K562 (cell line): ENCODE results near the gene S100A4. TPM values are rescaled to one million over a fixed set of nuclear protein-coding genes. Genes with fewer than 3 reads are reported as not detected.

Source experiments
- ATAC-seq: fragments of 200-7000 bp; cut with Tn5 transposase; 3 replicates; pipeline ENCODE4 v1.9.1; 2020; ENCODE audit warnings: moderate library complexity
- BruUV-seq: library from RNA; stranded (reverse); fragments of 400-500 nt; replicated peaks from 2 replicates; lab custom pipeline; 2021; lab: Mats Ljungman, UMichigan
- CTCF ChIA-PET: fragments of 300-600 bp; formaldehyde crosslinking; extraction: SDS; loops from one replicate; lab custom pipeline; 2021; ENCODE audit warnings: low intra/inter-chr PET ratio; lab: Yijun Ruan, JAX
- POLR2A ChIA-PET: fragments of 300-600, 350-650 bp; sonication (Branson Sonifier 250); formaldehyde crosslinking; extraction: SDS; loops from one replicate; lab custom pipeline; 2021; ENCODE audit warnings: antibody characterized with exemption, inconsistent platforms; lab: Yijun Ruan, JAX
- DNase-seq, 4 experiments: peaks; one replicate each; pipeline versions ENCODE4 v3.0.0 to v3.0.0-alpha.2; 2011 to 2018; ENCODE audit warnings: low spot score in 3 of 4, mixed read lengths in 3 of 4; ENCODE audit errors: extremely low read depth in 1 of 4
- FAIRE-seq: peaks from 2 replicates; lab custom pipeline; 2011; peaks lifted over from hg19 to GRCh38; lab: Jason Lieb, UNC
- H2AFZ ChIP-seq: 2 replicates; pipeline ENCODE4 v1.6.0; 2011; ENCODE audit warnings: low read depth, low read length, control low read depth, inconsistent platforms
- H3K27ac ChIP-seq: fragments of 200-600 bp; 3 replicates; pipeline ENCODE4 v1.8.0; 2011; ENCODE audit warnings: low read depth, mild to moderate bottlenecking, control low read depth, inconsistent platforms, low read length, moderate library complexity, mixed read lengths; ENCODE audit errors: extremely low read depth
- H3K27me3 ChIP-seq, 2 experiments: fragments of 300-600 bp in 1 of 2; 2 replicates in 1 of 2; 3 replicates in 1 of 2; pipeline versions ENCODE4 v1.6.0 to v1.8.0; 2011; ENCODE audit warnings: inconsistent platforms in 2 of 2, low read length in 2 of 2, mild to moderate bottlenecking in 1 of 2, mixed read lengths in 1 of 2, moderate library complexity in 1 of 2; ENCODE audit not compliant: control insufficient read depth in 2 of 2, insufficient read depth in 2 of 2
- H3K36me3 ChIP-seq: fragments of 300-600 bp; 3 replicates; pipeline ENCODE4 v1.8.0; 2011; ENCODE audit warnings: mild to moderate bottlenecking, low read length, inconsistent platforms; ENCODE audit not compliant: control insufficient read depth, insufficient read depth
- H3K4me1 ChIP-seq, 2 experiments: fragments of 200-600 bp in 1 of 2; replicated peaks in 1 of 2; 2 replicates in 1 of 2; 3 replicates in 1 of 2; pipeline versions ENCODE4 v1.5.1 to v1.8.0; 2011; ENCODE audit warnings: inconsistent platforms in 2 of 2, low read length in 2 of 2, mild to moderate bottlenecking in 1 of 2, mixed read lengths in 1 of 2, moderate library complexity in 1 of 2; ENCODE audit not compliant: control insufficient read depth in 2 of 2, insufficient read depth in 2 of 2
- H3K4me2 ChIP-seq: 2 replicates; pipeline ENCODE4 v1.6.1; 2011; ENCODE audit warnings: low read length, control low read depth, inconsistent platforms, mixed read lengths; ENCODE audit not compliant: insufficient read depth
- H3K4me3 ChIP-seq: fragments of 200-600 bp; sonication (generic), shearing (Covaris generic); 2 replicates; pipeline ENCODE4 v1.5.1; 2016; ENCODE audit warnings: control low read depth, inconsistent platforms
- H3K79me2 ChIP-seq: fragments of 200-600 bp; 3 replicates; pipeline ENCODE4 v1.8.0; 2011; ENCODE audit warnings: low read length, inconsistent platforms; ENCODE audit not compliant: control insufficient read depth, insufficient read depth
- H3K9ac ChIP-seq, 2 experiments: 2 replicates each; pipeline versions ENCODE4 v1.6.0 to v1.6.1; 2011; ENCODE audit warnings: low read depth in 2 of 2, low read length in 2 of 2, control low read depth in 1 of 2, inconsistent platforms in 1 of 2, mild to moderate bottlenecking in 1 of 2, mixed read lengths in 1 of 2; ENCODE audit not compliant: insufficient read depth in 1 of 2
- H3K9me1 ChIP-seq: one replicate; pipeline ENCODE4 v1.6.0; 2011; ENCODE audit warnings: inconsistent platforms, mild to moderate bottlenecking, low read length, moderate library complexity; ENCODE audit not compliant: control insufficient read depth, insufficient read depth
- H3K9me3 ChIP-seq: replicated peaks from 2 replicates; pipeline ENCODE4 v1.5.1; 2011; ENCODE audit warnings: low read depth, low read length, inconsistent platforms; ENCODE audit not compliant: control insufficient read depth, insufficient read depth
- H4K20me1 ChIP-seq: replicated peaks from 2 replicates; pipeline ENCODE4 v1.6.1; 2011; ENCODE audit warnings: low read length, inconsistent platforms, mixed read lengths; ENCODE audit not compliant: control insufficient read depth, insufficient read depth
- ATF3 ChIP-seq, 2 experiments: fragments of 450-650 bp in 1 of 2; sonication (generic) in 1 of 2; formaldehyde crosslinking in 1 of 2; IDR thresholded peaks in 1 of 2; conservative IDR thresholded peaks in 1 of 2; 2 replicates each; pipeline versions ENCODE4 v1.6.1 to v1.8.1; 2016 to 2023; ENCODE audit warnings: mild to moderate bottlenecking in 2 of 2, moderate library complexity in 2 of 2, inconsistent platforms in 1 of 2, missing genetic modification reagents in 1 of 2
- JUN ChIP-seq, 2 experiments: sonication (generic) in 1 of 2; formaldehyde crosslinking in 1 of 2; IDR thresholded peaks; 2 replicates each; pipeline versions ENCODE4 v1.6.1 to v1.8.0; 2012 to 2022; ENCODE audit warnings: borderline replicate concordance in 2 of 2, mild to moderate bottlenecking in 2 of 2, improper control_type of control experiment in 1 of 2, low read depth in 1 of 2, low read length in 1 of 2, missing genetic modification reagents in 1 of 2
- KDM1A ChIP-seq, 2 experiments: fragments of 450-650 bp; IDR thresholded peaks; 2 replicates each; pipeline ENCODE4 v1.6.1; 2016; ENCODE audit warnings: mild to moderate bottlenecking in 2 of 2
- POLR2B ChIP-seq: fragments of 450-650 bp; IDR thresholded peaks from 2 replicates; pipeline ENCODE4 v1.6.1; 2018; ENCODE audit warnings: low read depth; ENCODE audit not compliant: partially characterized antibody
- PRDM10 ChIP-seq: fragments of 450-650 bp; IDR thresholded peaks from 2 replicates; pipeline ENCODE4 v1.6.1; 2018; ENCODE audit not compliant: partially characterized antibody
- TCF7L2 ChIP-seq: fragments of 150-350 bp; IDR thresholded peaks from 2 replicates; pipeline ENCODE4 v1.6.1; 2016; ENCODE audit warnings: low read depth, mild to moderate bottlenecking, low read length, moderate library complexity
- WGBS: fragments of 100-300 bp; shearing (Covaris generic); methylation state at CpG from one replicate; pipeline ENCODE4 v1.1.6; 2016; ENCODE audit warnings: low coverage, mixed read lengths; ENCODE audit not compliant: insufficient coverage; ENCODE audit errors: missing lambda C conversion rate; 5-methylcytosine and 5-hydroxymethylcytosine counted together
- in situ Hi-C: fragments of 300-500 bp; cut with MboI; formaldehyde crosslinking; loops from 4 replicates; pipeline ENCODE4 v1.15.0; 2018; ENCODE audit warnings: inconsistent platforms, mixed read lengths
- intact Hi-C: fragments of 100-400 bp; cut with micrococcal nuclease; formaldehyde crosslinking; loops from 2 replicates; pipeline ENCODE4 v1.14.2; 2022
- polyA plus RNA-seq, 8 experiments: library from polyadenylated mRNA; depleted of rRNA in 4 of 8; stranded (reverse) in 5 of 8; unstranded in 3 of 8; fragments of >200 nt; fragmentation: Nextera tagmentation in 2 of 8; fragmentation: Illumina TruSeq in 1 of 8; extraction: Ambion mirVana in 2 of 8; extraction: Trizol in 1 of 8; gene quantifications; 2 replicates each; pipeline versions ENCODE4 v1.2.1 to v1.2.3, GENCODE V29; 2011 to 2014; ENCODE audit warnings: inconsistent platforms in 1 of 8, missing spikeins in 1 of 8
- total RNA-seq, 7 experiments: library from RNA; depleted of rRNA in 6 of 7; stranded (reverse); fragments of >200 nt in 6 of 7; fragmentation: Illumina TruSeq in 2 of 7; extraction: Trizol in 2 of 7; gene quantifications; 2 replicates each; pipeline versions ENCODE4 v1.2.1 to v1.2.3, GENCODE V29; 2011 to 2021; ENCODE audit warnings: low replicate concordance in 1 of 7

Gene S100A4
- total and polyA plus RNA-seq, 9 of the 15 experiments (the other 6 are each of a cell fraction or from before 2014, with no cell fraction given) = 3.7 to 20.1 (median 11.2) TPM

GRCh38 chr1:153494976-153495535 lies 50.5 kb downstream of the S100A4 start:
- in situ Hi-C loops (no loop called here), intact Hi-C loops (loop anchor here (1.0 to 2.0 kb wide), 3 partner anchors 66 to 140 kb away; no protein-coding TSS in a partner anchor)
- H3K27me3 ChIP-seq = peaks cover 11 to 21% of the 10 kb centered on the region in 2 experiments; a peak in 4 of 5 replicates
- peak; percentile 96 for ATAC-seq
- H3K9me3 ChIP-seq = no peaks in the 10 kb centered on the region
- peaks cover 7% of the 10 kb centered on the region; the same call in 1 of the 2 replicates for H4K20me1 ChIP-seq
- no peak overlapping the region for H2AFZ ChIP-seq
- 15% methylated on average over 6 of the region's 6 CpGs for WGBS
- H3K4me1 ChIP-seq = no peaks in the 10 kb centered on the region
- CTCF ChIA-PET = interaction anchor here (0.5 to 3.8 kb wide), 6 partner anchors 62 to 834 kb away, joined by 3 to 48 read pairs (median 9); partner anchors contain the start of gene PGLYRP3
- H3K9me1 ChIP-seq = no peaks in the 10 kb centered on the region
- H3K4me2 ChIP-seq = no peak overlapping the region
- H3K27ac ChIP-seq = no peak overlapping the region
- POLR2A ChIA-PET = interaction anchor here (0.5 to 2.2 kb wide), 5 partner anchors 100 to 496 kb away, joined by 3 to 9 read pairs (median 4); no protein-coding TSS in a partner anchor
- peak; percentile 87 for FAIRE-seq
- no peak overlapping the region for H3K4me3 ChIP-seq
- BruUV-seq = no TSS peak
- H3K79me2 ChIP-seq = no peaks in the 10 kb centered on the region
- H3K36me3 ChIP-seq = no peaks in the 10 kb centered on the region
- H3K9ac ChIP-seq = no peak overlapping the region
- peak; percentile 75 to 82 (median 79) for DNase-seq
- TF ChIP-seq POLR2B (no peak), ATF3 (IDR thresholded peaks at IDR 0.05) (peak; percentile 48; the same call in 1 of the 2 replicates), ATF3 (CRISPR knock-in tag; conservative IDR thresholded peaks at IDR 0.05) (no peak), TCF7L2 (no peak), KDM1A (IDR thresholded peaks at IDR 0.05) (no peak), JUN (IDR thresholded peaks at IDR 0.05; ENCODE audit: borderline replicate concordance, low read depth, low read length) (peak; percentile 25; the same call in 1 of the 2 replicates), JUN (CRISPR knock-in tag; IDR thresholded peaks at IDR 0.05; ENCODE audit: borderline replicate concordance) (no peak), PRDM10 (peak; percentile 81)
